CD4-positive, alpha-beta T cell treated with Interleukin-6 for 4 hours (primary cell): ENCODE data around the gene TP53I11.
A peak's percentile ranks its signal among the peaks of the same experiment; 100 is the strongest.

Source experiments
- DNase-seq: peaks from one replicate; pipeline ENCODE4 v3.0.0-alpha.2; 2020; ENCODE audit warnings: mixed read lengths

Gene TP53I11

GRCh38 chr11:44978274-44978960 is 27.7 kb upstream of the TP53I11 start:
- no peak for DNase-seq

GRCh38 chr11:44977493-44977984 is 26.9 kb upstream of the TP53I11 start:
- peak; percentile 36 for DNase-seq

GRCh38 chr11:44976576-44976975 is 25.9 kb upstream of the TP53I11 start:
- DNase-seq, result no peak

- no peak for DNase-seq
Observed at GRCh38 chr11:44974402-44975000, 23.8 kb upstream of the TP53I11 start.

- DNase-seq, result no peak
Observed at GRCh38 chr11:44973632-44974401, 23.1 kb upstream of the TP53I11 start.

- DNase-seq, result no peak
Observed at GRCh38 chr11:44972746-44973435, 22.2 kb upstream of the TP53I11 start.

GRCh38 chr11:44971185-44971584 is 20.5 kb upstream of the TP53I11 start:
- no peak for DNase-seq

- DNase-seq, result no peak
Observed at GRCh38 chr11:44970293-44970692, 19.6 kb upstream of the TP53I11 start.

GRCh38 chr11:44969651-44970252 is 19.1 kb upstream of the TP53I11 start:
- no peak for DNase-seq

- no peak for DNase-seq
Observed at GRCh38 chr11:44968510-44968909, 17.8 kb upstream of the TP53I11 start.

- DNase-seq, result no peak
Observed at GRCh38 chr11:44967930-44968496, 17.3 kb upstream of the TP53I11 start.

- DNase-seq, result no peak
Observed at GRCh38 chr11:44966694-44967093, 16.0 kb upstream of the TP53I11 start.

GRCh38 chr11:44964526-44965209 is 14.0 kb upstream of the TP53I11 start:
- no peak for DNase-seq

GRCh38 chr11:44963948-44964347 is 13.3 kb upstream of the TP53I11 start:
- no peak for DNase-seq

GRCh38 chr11:44963136-44963535 is 12.5 kb upstream of the TP53I11 start:
- no peak for DNase-seq

- DNase-seq, result no peak
Observed at GRCh38 chr11:44962464-44962863, 11.8 kb upstream of the TP53I11 start.

GRCh38 chr11:44960200-44960845 is 9.6 kb upstream of the TP53I11 start:
- no peak for DNase-seq

- DNase-seq, result no peak
Observed at GRCh38 chr11:44959064-44959463, 8.4 kb upstream of the TP53I11 start.

GRCh38 chr11:44957776-44958564 is 7.3 kb upstream of the TP53I11 start:
- DNase-seq, result no peak

GRCh38 chr11:44957040-44957515 is 6.4 kb upstream of the TP53I11 start:
- no peak for DNase-seq
